H1 (cell line): Measurements from ENCODE around the gene PPME1. TPM values are rescaled to one million over a fixed set of nuclear protein-coding genes. Genes with fewer than 3 reads are reported as not detected.

ENCODE experiments used
- CTCF ChIA-PET: fragments of 300-600 bp; sonication (Branson Sonifier 250); formaldehyde crosslinking; loops from one replicate; lab custom pipeline; 2021; ENCODE audit not compliant: partially characterized antibody; lab: Charles Lee
- POLR2A ChIA-PET: fragments of 300-600 bp; sonication (Branson Sonifier 250); formaldehyde crosslinking; loops from one replicate; lab custom pipeline; 2021; ENCODE audit warnings: inconsistent platforms; ENCODE audit not compliant: partially characterized antibody; lab: Charles Lee
- DNase-seq, 2 experiments: peaks; one replicate each; pipeline versions ENCODE4 v3.0.0 to v3.0.0-alpha.2; 2010 to 2022; ENCODE audit warnings: low spot score in 2 of 2, low read depth in 1 of 2, mixed read lengths in 1 of 2
- FAIRE-seq: peaks from 2 replicates; lab custom pipeline; 2011; peaks lifted over from hg19 to GRCh38; lab: Jason Lieb, UNC
- H2AFZ ChIP-seq: 2 replicates; pipeline ENCODE4 v1.8.1; 2012; ENCODE audit warnings: low read length, inconsistent platforms
- H2AK5ac ChIP-seq: 2 replicates; pipeline ENCODE4 v1.6.1; 2013; ENCODE audit warnings: low read depth, low read length
- H2BK120ac ChIP-seq: replicated peaks from 2 replicates; pipeline ENCODE3; 2013; ENCODE audit warnings: low read depth, low read length, inconsistent platforms
- H2BK12ac ChIP-seq: 2 replicates; pipeline ENCODE4 v1.6.1; 2013; ENCODE audit warnings: low read depth, low read length
- H2BK15ac ChIP-seq: 2 replicates; pipeline ENCODE4 v1.6.1; 2013; ENCODE audit warnings: low read length
- H2BK20ac ChIP-seq: 2 replicates; pipeline ENCODE4 v1.6.1; 2013; ENCODE audit warnings: low read length
- H2BK5ac ChIP-seq: 2 replicates; pipeline ENCODE4 v1.6.1; 2013; ENCODE audit warnings: low read depth, low read length
- H3K14ac ChIP-seq: 2 replicates; pipeline ENCODE4 v1.6.1; 2013; ENCODE audit warnings: inconsistent platforms; ENCODE audit not compliant: insufficient read length
- H3K18ac ChIP-seq: 2 replicates; pipeline ENCODE4 v1.6.1; 2013; ENCODE audit warnings: low read length; ENCODE audit errors: extremely low read depth
- H3K23ac ChIP-seq: 2 replicates; pipeline ENCODE4 v1.6.1; 2013; ENCODE audit warnings: inconsistent platforms; ENCODE audit not compliant: insufficient read length
- H3K23me2 ChIP-seq: 2 replicates; pipeline ENCODE4 v1.6.1; 2013; ENCODE audit warnings: low read depth, low read length
- H3K27ac ChIP-seq: 2 replicates; pipeline ENCODE4 v1.6.1; 2011; ENCODE audit warnings: low read depth, low read length, inconsistent platforms
- H3K27me3 ChIP-seq, 4 experiments: replicated peaks in 1 of 4; 1 replicate in 1 of 4; 2 replicates in 3 of 4; pipeline versions ENCODE4 v1.6.1 to v1.8.1; 2011 to 2013; ENCODE audit warnings: low read length in 3 of 4, mild to moderate bottlenecking in 3 of 4, inconsistent platforms in 2 of 4, mixed read lengths in 2 of 4, moderate library complexity in 1 of 4; ENCODE audit not compliant: control insufficient read depth in 3 of 4, insufficient read depth in 3 of 4; ENCODE audit errors: extremely low read depth in 1 of 4
- H3K36me3 ChIP-seq, 4 experiments: 2 replicates each; pipeline versions ENCODE4 v1.6.1 to v1.8.1; 2011 to 2013; ENCODE audit warnings: mild to moderate bottlenecking in 4 of 4, low read length in 3 of 4, moderate library complexity in 2 of 4, control low read depth in 1 of 4, inconsistent platforms in 1 of 4; ENCODE audit not compliant: insufficient read depth in 4 of 4, control insufficient read depth in 2 of 4
- H3K4ac ChIP-seq: replicated peaks from 2 replicates; pipeline ENCODE3; 2013; ENCODE audit warnings: low read length, low read depth, mixed read lengths, inconsistent platforms; ENCODE audit not compliant: insufficient read length
- H3K4me1 ChIP-seq, 4 experiments: replicated peaks in 1 of 4; 1 replicate in 1 of 4; 2 replicates in 3 of 4; pipeline versions ENCODE4 v1.6.1 to v1.8.1; 2011 to 2013; ENCODE audit warnings: low read length in 3 of 4, inconsistent platforms in 2 of 4, mixed read lengths in 1 of 4; ENCODE audit not compliant: insufficient read depth in 4 of 4, control insufficient read depth in 3 of 4
- H3K4me2 ChIP-seq, 2 experiments: 2 replicates each; pipeline versions ENCODE4 v1.6.1 to v1.8.1; 2011 to 2013; ENCODE audit warnings: low read depth in 2 of 2, low read length in 2 of 2, control low read depth in 1 of 2, inconsistent platforms in 1 of 2, mild to moderate bottlenecking in 1 of 2; ENCODE audit not compliant: insufficient read depth in 1 of 2
- H3K4me3 ChIP-seq, 4 experiments: fragments of 200-600, 300-600 bp in 1 of 4; sonication (generic), shearing (Covaris generic), sonication (Bioruptor Twin) in 1 of 4; 2 replicates each; pipeline versions ENCODE4 v1.5.1 to v1.8.1; 2011 to 2016; ENCODE audit warnings: low read length in 4 of 4, low read depth in 3 of 4, control low read depth in 2 of 4, inconsistent platforms in 2 of 4, mild to moderate bottlenecking in 2 of 4, mixed read lengths in 1 of 4, moderate library complexity in 1 of 4; ENCODE audit not compliant: insufficient read depth in 2 of 4; ENCODE audit errors: extremely low read depth in 1 of 4
- H3K56ac ChIP-seq: replicated peaks from 2 replicates; pipeline ENCODE3; 2013; ENCODE audit warnings: low read depth, mild to moderate bottlenecking, mixed read lengths, low read length, inconsistent platforms; ENCODE audit not compliant: insufficient read length
- H3K79me1 ChIP-seq: 2 replicates; pipeline ENCODE4 v1.6.1; 2013; ENCODE audit warnings: low read depth, low read length, control low read depth
- H3K79me2 ChIP-seq, 2 experiments: 2 replicates each; pipeline versions ENCODE4 v1.6.1 to v1.8.1; 2012 to 2013; ENCODE audit warnings: low read length in 2 of 2, mild to moderate bottlenecking in 2 of 2, inconsistent platforms in 1 of 2; ENCODE audit not compliant: insufficient read depth in 2 of 2, control insufficient read depth in 1 of 2
- H3K9ac ChIP-seq, 4 experiments: replicated peaks in 1 of 4; 1 replicate in 1 of 4; 2 replicates in 3 of 4; pipeline versions ENCODE4 v1.6.1 to v1.8.1; 2011 to 2013; ENCODE audit warnings: low read depth in 3 of 4, low read length in 3 of 4, control low read depth in 2 of 4, mild to moderate bottlenecking in 2 of 4, moderate library complexity in 2 of 4, inconsistent platforms in 1 of 4; ENCODE audit errors: extremely low read depth in 1 of 4
- H3K9me3 ChIP-seq, 2 experiments: 2 replicates each; pipeline versions ENCODE4 v1.6.1 to v1.8.1; 2012 to 2013; ENCODE audit warnings: mild to moderate bottlenecking in 2 of 2, moderate library complexity in 2 of 2, control low read depth in 1 of 2, inconsistent platforms in 1 of 2, low read depth in 1 of 2, low read length in 1 of 2, mixed read lengths in 1 of 2; ENCODE audit not compliant: insufficient read depth in 2 of 2
- H4K20me1 ChIP-seq, 2 experiments: replicated peaks in 1 of 2; 2 replicates each; pipeline versions ENCODE3 to v1.8.1; 2011 to 2013; ENCODE audit warnings: inconsistent platforms in 2 of 2, low read length in 2 of 2, mild to moderate bottlenecking in 1 of 2; ENCODE audit not compliant: insufficient read depth in 2 of 2, control insufficient read depth in 1 of 2
- H4K5ac ChIP-seq: 2 replicates; pipeline ENCODE4 v1.6.1; 2013; ENCODE audit warnings: low read length, low read depth, mixed read lengths, inconsistent platforms; ENCODE audit not compliant: insufficient read length
- H4K8ac ChIP-seq: 2 replicates; pipeline ENCODE4 v1.8.0; 2013; ENCODE audit warnings: mild to moderate bottlenecking, moderate library complexity, low read length, inconsistent platforms; ENCODE audit not compliant: insufficient read depth; ENCODE audit errors: extremely low read depth
- H4K91ac ChIP-seq: replicated peaks from 2 replicates; pipeline ENCODE3; 2013; ENCODE audit warnings: low read length, mixed read lengths, inconsistent platforms; ENCODE audit not compliant: insufficient read length
- ATF2 ChIP-seq: IDR thresholded peaks from 2 replicates; pipeline ENCODE4 v1.6.1; 2012; ENCODE audit warnings: low read length, inconsistent platforms
- BCL11A ChIP-seq, 2 experiments: IDR thresholded peaks; one replicate each; pipeline ENCODE4 v1.6.1; 2011; ENCODE audit warnings: low read depth in 2 of 2, low read length in 2 of 2, mild to moderate bottlenecking in 2 of 2
- HDAC2 ChIP-seq, 2 experiments: fragments of 300-600 bp in 1 of 2; sonication (generic) in 1 of 2; IDR thresholded peaks; 2 replicates each; pipeline ENCODE4 v1.6.1; 2011 to 2012; ENCODE audit warnings: low read depth in 2 of 2, low read length in 2 of 2, mild to moderate bottlenecking in 2 of 2, moderate library complexity in 2 of 2, borderline replicate concordance in 1 of 2, inconsistent platforms in 1 of 2
- MAFK ChIP-seq: IDR thresholded peaks from 2 replicates; pipeline ENCODE4 v1.6.1; 2012; ENCODE audit warnings: low read depth, mild to moderate bottlenecking, improper control_type of control experiment, low read length
- POLR2AphosphoS5 ChIP-seq: IDR thresholded peaks from 2 replicates; pipeline ENCODE4 v1.6.1; 2011; ENCODE audit warnings: low read depth, low read length
- SP1 ChIP-seq: IDR thresholded peaks from 2 replicates; pipeline ENCODE4 v1.6.1; 2011; ENCODE audit warnings: low read depth, low read length
- SP4 ChIP-seq: IDR thresholded peaks from 2 replicates; pipeline ENCODE4 v1.6.1; 2012; ENCODE audit warnings: low read length, inconsistent platforms
- TAF1 ChIP-seq: IDR thresholded peaks from 2 replicates; pipeline ENCODE4 v1.6.1; 2011; ENCODE audit warnings: mild to moderate bottlenecking, low read depth, low read length
- WGBS, 2 experiments: shearing (Covaris generic) in 1 of 2; methylation state at CpG; one replicate each; pipeline versions ENCODE4 v1.1.6 to v1.1.7; 2013 to 2015; ENCODE audit warnings: low lambda C conversion rate in 2 of 2, mixed read lengths in 2 of 2, inconsistent platforms in 1 of 2, low coverage in 1 of 2, missing lambda C conversion rate in 1 of 2; ENCODE audit not compliant: insufficient replicate concordance in 2 of 2, insufficient coverage in 1 of 2, insufficient read length in 1 of 2; ENCODE audit errors: extremely low coverage in 1 of 2, missing lambda C conversion rate in 1 of 2; 5-methylcytosine and 5-hydroxymethylcytosine counted together
- polyA plus RNA-seq, 7 experiments: library from polyadenylated mRNA; depleted of rRNA in 3 of 7; stranded (reverse) in 5 of 7; unstranded in 2 of 7; fragments of >200 nt in 5 of 7; fragments of 200-250 nt in 2 of 7; gene quantifications; 1 replicate in 5 of 7; 2 replicates in 1 of 7; 4 replicates in 1 of 7; pipeline versions ENCODE4 v1.2.1 to v1.2.3, GENCODE V29; 2011 to 2013; ENCODE audit warnings: missing spikeins in 2 of 7, mixed read lengths in 2 of 7
- total RNA-seq: library from RNA; stranded (reverse); fragmentation: NEBNext Ultra II Directional; extraction: Animal tissue kit (Norgen Biotek cat#: 25700); gene quantifications from 2 replicates; pipeline ENCODE4 v1.2.1, GENCODE V29; 2021

Gene PPME1
- total and polyA plus RNA-seq, 2 of the 8 experiments (the other 6 are each of a cell fraction or from before 2014, with no cell fraction given) = 55.1 to 64.5 TPM

- Histone ChIP-seq H3K9ac (no peak overlapping the region), H3K4me3 (no peak overlapping the region), H4K5ac (no peak overlapping the region), H3K23ac (no peak overlapping the region), H3K14ac (no peak overlapping the region), H3K56ac (no peak overlapping the region), H2BK5ac (no peak overlapping the region), H3K23me2 (no peaks in the 10 kb centered on the region), H2BK20ac (no peak overlapping the region), H3K36me3 (no peaks in the 10 kb centered on the region), H4K91ac (no peak overlapping the region), H2BK15ac (no peak overlapping the region), H3K27me3 (no peaks in the 10 kb centered on the region), H3K9me3 (no peaks in the 10 kb centered on the region), H2AFZ (no peak overlapping the region), H3K4me1 (no peaks in the 10 kb centered on the region), H3K79me1 (no peaks in the 10 kb centered on the region), H3K79me2 (no peaks in the 10 kb centered on the region), H4K20me1 (no peaks in the 10 kb centered on the region), H2BK12ac (no peak overlapping the region), H3K4me2 (no peak overlapping the region), H3K18ac (no peak overlapping the region), H4K8ac (no peak overlapping the region), H2BK120ac (no peak overlapping the region), H3K4ac (no peak overlapping the region), H3K27ac (no peak overlapping the region), H2AK5ac (no peak overlapping the region)
- ChIA-PET CTCF (interaction anchor here (0.6 to 1.8 kb wide), 5 partner anchors 10 to 415 kb away, joined by 3 to 6 read pairs (median 4); no protein-coding TSS in a partner anchor), POLR2A (no interaction called here)
- 79% methylated on average over 2 of the region's 2 CpGs; no CpG with 5 or more reads in 1 of the 2 experiments for WGBS, 2 experiments
- no peak for DNase-seq
- no peak for FAIRE-seq
- no peak for TF ChIP-seq MAFK
- no peak for TF ChIP-seq ATF2
- TF ChIP-seq BCL11A (IDR thresholded peaks at IDR 0.05; ENCODE audit: low read depth in 2 of 2, low read length in 2 of 2) = no peak
- no peak for TF ChIP-seq POLR2AphosphoS5
- TF ChIP-seq TAF1 = no peak
- no peak for TF ChIP-seq SP1
- no peak for TF ChIP-seq SP4
- no peak for TF ChIP-seq HDAC2 (IDR thresholded peaks at IDR 0.05; ENCODE audit: borderline replicate concordance in 1 of 2, low read depth in 2 of 2, low read length in 2 of 2)
These were observed 107.0 kb downstream of the PPME1 start for GRCh38 chr11:74278103-74278502.
